ENCODE results near the gene SLC25A40.

DNA sequence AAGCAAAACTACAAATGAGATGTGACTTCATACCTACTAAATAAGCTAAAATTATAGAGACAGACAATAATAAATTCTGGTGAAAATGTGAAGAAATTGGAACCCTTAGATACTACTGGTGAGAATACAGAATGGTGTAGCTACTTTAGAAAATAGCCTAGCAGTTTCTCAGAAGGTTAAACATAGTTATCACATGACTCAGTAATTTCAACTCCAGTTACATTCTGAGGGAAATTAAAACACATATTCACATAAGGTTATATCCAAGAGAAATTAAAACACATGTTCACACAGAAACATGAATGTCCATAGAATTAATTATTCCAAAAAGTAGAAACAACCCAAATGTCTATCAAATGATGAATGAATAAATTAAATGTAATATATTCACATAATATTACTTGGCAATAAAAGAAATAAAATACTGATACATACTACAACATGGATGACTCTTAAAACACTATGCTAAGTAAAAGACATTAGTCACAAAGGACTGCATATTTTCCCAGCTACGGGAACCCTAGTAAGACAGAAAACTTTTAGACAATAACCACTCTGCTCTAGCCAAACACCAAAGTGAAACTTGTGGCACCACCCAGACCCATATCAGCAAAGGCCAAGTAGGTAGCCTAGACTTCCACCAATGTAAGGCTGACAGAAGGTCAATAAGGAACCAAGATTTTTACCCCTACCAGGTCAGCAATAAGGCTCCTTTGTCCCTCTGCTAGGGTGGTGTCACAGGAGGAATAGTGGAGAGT lies 25.1 kb downstream of the SLC25A40 start:
- TF ChIP-seq, protein P1, sequence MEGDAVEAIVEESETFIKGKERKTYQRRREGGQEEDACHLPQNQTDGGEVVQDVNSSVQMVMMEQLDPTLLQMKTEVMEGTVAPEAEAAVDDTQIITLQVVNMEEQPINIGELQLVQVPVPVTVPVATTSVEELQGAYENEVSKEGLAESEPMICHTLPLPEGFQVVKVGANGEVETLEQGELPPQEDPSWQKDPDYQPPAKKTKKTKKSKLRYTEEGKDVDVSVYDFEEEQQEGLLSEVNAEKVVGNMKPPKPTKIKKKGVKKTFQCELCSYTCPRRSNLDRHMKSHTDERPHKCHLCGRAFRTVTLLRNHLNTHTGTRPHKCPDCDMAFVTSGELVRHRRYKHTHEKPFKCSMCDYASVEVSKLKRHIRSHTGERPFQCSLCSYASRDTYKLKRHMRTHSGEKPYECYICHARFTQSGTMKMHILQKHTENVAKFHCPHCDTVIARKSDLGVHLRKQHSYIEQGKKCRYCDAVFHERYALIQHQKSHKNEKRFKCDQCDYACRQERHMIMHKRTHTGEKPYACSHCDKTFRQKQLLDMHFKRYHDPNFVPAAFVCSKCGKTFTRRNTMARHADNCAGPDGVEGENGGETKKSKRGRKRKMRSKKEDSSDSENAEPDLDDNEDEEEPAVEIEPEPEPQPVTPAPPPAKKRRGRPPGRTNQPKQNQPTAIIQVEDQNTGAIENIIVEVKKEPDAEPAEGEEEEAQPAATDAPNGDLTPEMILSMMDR (IDR thresholded peaks at IDR 0.05; ENCODE audit: insufficient read depth, low read length) = no peak
- no peak for TF ChIP-seq POLR2AphosphoS5 (IDR thresholded peaks at IDR 0.05; ENCODE audit: low read depth)
- no peak for TF ChIP-seq REST (IDR thresholded peaks at IDR 0.05; ENCODE audit: insufficient replicate concordance, low read depth)

Measured in HL-60 (cell line).